K562 (cell line): ENCODE data around the gene RHOBTB3. TPM values are rescaled to one million over a fixed set of nuclear protein-coding genes. Genes with fewer than 3 reads are reported as not detected.

Experiments
- ARID3A ChIP-seq: IDR thresholded peaks from 2 replicates; pipeline ENCODE4 v1.6.1; 2012; ENCODE audit warnings: low read depth, low read length, improper control_type of control experiment, borderline replicate concordance
- BRF1 ChIP-seq: IDR thresholded peaks from 3 replicates; pipeline ENCODE4 v1.6.1; 2011; ENCODE audit warnings: borderline replicate concordance, mild to moderate bottlenecking; ENCODE audit not compliant: insufficient read length; ENCODE audit errors: extremely low read depth
- E2F6 ChIP-seq, 2 experiments: IDR thresholded peaks; 2 replicates each; pipeline ENCODE4 v1.6.1; 2011; ENCODE audit warnings: borderline replicate concordance in 1 of 2, control low read depth in 1 of 2, low read depth in 1 of 2, low read length in 1 of 2, mild to moderate bottlenecking in 1 of 2, mixed read lengths in 1 of 2, moderate library complexity in 1 of 2; ENCODE audit not compliant: insufficient read depth in 1 of 2, insufficient read length in 1 of 2, poor library complexity in 1 of 2, severe bottlenecking in 1 of 2; ENCODE audit errors: extremely low read depth in 1 of 2
- HMBOX1 ChIP-seq: sonication (generic); IDR thresholded peaks from 2 replicates; pipeline ENCODE4 v1.6.1; 2016
- HNRNPK ChIP-seq: fragments of 200-400 bp; formaldehyde crosslinking; IDR thresholded peaks from one replicate; pipeline ENCODE4 v1.6.1; 2018; ENCODE audit warnings: mild to moderate bottlenecking, low read depth, low read length; ENCODE audit not compliant: poor library complexity, severe bottlenecking
- JUND ChIP-seq, 2 experiments: IDR thresholded peaks; 2 replicates in 1 of 2; 3 replicates in 1 of 2; pipeline ENCODE4 v1.6.1; 2011; ENCODE audit warnings: borderline replicate concordance in 2 of 2, low read depth in 2 of 2, low read length in 2 of 2, improper control_type of control experiment in 1 of 2, missing biosample characterization in 1 of 2, missing genetic modification characterization in 1 of 2, missing genetic modification reagents in 1 of 2
- MEF2D ChIP-seq: conservative IDR thresholded peaks from 2 replicates; pipeline ENCODE4 v1.6.1; 2016; ENCODE audit warnings: low read depth, missing genetic modification characterization, missing compliant biosample characterization
- NFATC3 ChIP-seq: fragments of 450-650 bp; IDR thresholded peaks from 2 replicates; pipeline ENCODE4 v1.6.1; 2017; ENCODE audit warnings: mild to moderate bottlenecking
- POLR2G ChIP-seq: fragments of 200-400 bp; formaldehyde crosslinking; IDR thresholded peaks from 2 replicates; pipeline ENCODE4 v1.6.1; 2017; ENCODE audit warnings: low read depth, mild to moderate bottlenecking, antibody characterized with exemption, low read length, moderate library complexity
- SMARCA4 ChIP-seq: fragments of 450-650 bp; IDR thresholded peaks from 2 replicates; pipeline ENCODE4 v1.6.1; 2016
- SP1 ChIP-seq: sonication (generic); formaldehyde crosslinking; IDR thresholded peaks from 2 replicates; pipeline ENCODE4 v1.8.1; 2022; ENCODE audit warnings: mild to moderate bottlenecking, missing genetic modification reagents
- SRF ChIP-seq, 2 experiments: fragments of 250-450, 450-650 bp in 1 of 2; sonication (Bioruptor Pico) in 1 of 2; sonication (generic) in 1 of 2; formaldehyde crosslinking; IDR thresholded peaks; 2 replicates each; pipeline versions ENCODE4 v1.5.0 to v1.5.1; 2020 to 2022; ENCODE audit warnings: mild to moderate bottlenecking in 1 of 2, missing genetic modification reagents in 1 of 2
- TEAD1 ChIP-seq, 2 experiments: fragments of 450-650 bp in 1 of 2; sonication (generic) in 1 of 2; formaldehyde crosslinking; IDR thresholded peaks; 2 replicates each; pipeline versions ENCODE4 v1.4.0 to v1.8.0; 2020 to 2022; ENCODE audit warnings: mild to moderate bottlenecking in 2 of 2, missing genetic modification reagents in 1 of 2
- ZBTB9 ChIP-seq: fragments of 450-650 bp; formaldehyde crosslinking; IDR thresholded peaks from 2 replicates; pipeline ENCODE4 v1.4.0; 2020; ENCODE audit warnings: mild to moderate bottlenecking, moderate library complexity
- ZFP30 ChIP-seq: fragments of 250-450 bp; sonication (Bioruptor Pico); IDR thresholded peaks from 2 replicates; pipeline ENCODE4 v1.8.0; 2022; ENCODE audit warnings: moderate library complexity, mild to moderate bottlenecking, inconsistent platforms, borderline replicate concordance
- ZNF143 ChIP-seq: sonication (generic); formaldehyde crosslinking; IDR thresholded peaks from 2 replicates; pipeline ENCODE4 v1.9.0; 2022; ENCODE audit warnings: mild to moderate bottlenecking, missing genetic modification reagents
- ZNF699 ChIP-seq: fragments of 250-450 bp; sonication (Bioruptor Pico); IDR thresholded peaks from 2 replicates; pipeline ENCODE4 v1.8.0; 2021; ENCODE audit warnings: mild to moderate bottlenecking, moderate library complexity; ENCODE audit not compliant: insufficient replicate concordance
- polyA plus RNA-seq, 8 experiments: library from polyadenylated mRNA; depleted of rRNA in 4 of 8; stranded (reverse) in 5 of 8; unstranded in 3 of 8; fragments of >200 nt; fragmentation: Nextera tagmentation in 2 of 8; fragmentation: Illumina TruSeq in 1 of 8; extraction: Ambion mirVana in 2 of 8; extraction: Trizol in 1 of 8; gene quantifications; 2 replicates each; pipeline versions ENCODE4 v1.2.1 to v1.2.3, GENCODE V29; 2011 to 2014; ENCODE audit warnings: inconsistent platforms in 1 of 8, missing spikeins in 1 of 8
- total RNA-seq, 7 experiments: library from RNA; depleted of rRNA in 6 of 7; stranded (reverse); fragments of >200 nt in 6 of 7; fragmentation: Illumina TruSeq in 2 of 7; extraction: Trizol in 2 of 7; gene quantifications; 2 replicates each; pipeline versions ENCODE4 v1.2.1 to v1.2.3, GENCODE V29; 2011 to 2021; ENCODE audit warnings: low replicate concordance in 1 of 7

The RHOBTB3 gene
- total and polyA plus RNA-seq, 9 of the 15 experiments (the other 6 are each of a cell fraction or from before 2014, with no cell fraction given) = 39.7 to 143 (median 115) TPM

- TF ChIP-seq SRF (CRISPR knock-in tag; IDR thresholded peaks at IDR 0.05) (no peak), ZFP30 (no peak), SMARCA4 (peak; percentile 19; the same call in 1 of the 2 replicates), BRF1 (no peak), MEF2D (0 out of 2 replicates have a peak, but pooled peaks have one; percentile 38), ARID3A (0 out of 2 replicates have a peak, but pooled peaks have one; percentile 21), SP1 (CRISPR knock-in tag) (peak; percentile 22; the same call in 1 of the 2 replicates), NFATC3 (no peak), ZNF143 (CRISPR knock-in tag) (no peak), TEAD1 (CRISPR knock-in tag; IDR thresholded peaks at IDR 0.05) (peak in 1 of 2 experiments; percentile 45; a peak in 1 of 4 replicates), E2F6 (IDR thresholded peaks at IDR 0.05; ENCODE audit: borderline replicate concordance in 1 of 2, extremely low read depth in 1 of 2, insufficient read depth in 1 of 2, insufficient read length in 1 of 2, low read depth in 1 of 2, low read length in 1 of 2, poor library complexity in 1 of 2, severe bottlenecking in 1 of 2) (peak in 1 of 2 experiments; percentile 32), POLR2G (no peak), JUND (IDR thresholded peaks at IDR 0.05; ENCODE audit: borderline replicate concordance, low read depth, low read length) (peak; percentile 81), JUND (tag; IDR thresholded peaks at IDR 0.05; ENCODE audit: borderline replicate concordance, low read depth, low read length) (peak; percentile 66; the same call in 1 of the 3 replicates), HMBOX1 (peak; percentile 76), ZNF699 (CRISPR knock-in tag) (no peak), ZBTB9 (CRISPR knock-in tag) (peak; percentile 56; the same call in 1 of the 2 replicates), HNRNPK (no peak)
These were observed 111.9 kb downstream of the RHOBTB3 start (continued) for GRCh38 chr5:95842854-95843544.
